ENCODE data around the gene EPB41L1. TPM values are rescaled to one million over a fixed set of nuclear protein-coding genes. Genes with fewer than 3 reads are reported as not detected.

Gene EPB41L1
- total RNA-seq, 4 donors from 2014 or later, result 9.0 to 33.5 (median 20.4) TPM

GRCh38 chr20:36150489-36150846, 4.1 kb upstream of the EPB41L1 start:
- TF ChIP-seq, protein P1, sequence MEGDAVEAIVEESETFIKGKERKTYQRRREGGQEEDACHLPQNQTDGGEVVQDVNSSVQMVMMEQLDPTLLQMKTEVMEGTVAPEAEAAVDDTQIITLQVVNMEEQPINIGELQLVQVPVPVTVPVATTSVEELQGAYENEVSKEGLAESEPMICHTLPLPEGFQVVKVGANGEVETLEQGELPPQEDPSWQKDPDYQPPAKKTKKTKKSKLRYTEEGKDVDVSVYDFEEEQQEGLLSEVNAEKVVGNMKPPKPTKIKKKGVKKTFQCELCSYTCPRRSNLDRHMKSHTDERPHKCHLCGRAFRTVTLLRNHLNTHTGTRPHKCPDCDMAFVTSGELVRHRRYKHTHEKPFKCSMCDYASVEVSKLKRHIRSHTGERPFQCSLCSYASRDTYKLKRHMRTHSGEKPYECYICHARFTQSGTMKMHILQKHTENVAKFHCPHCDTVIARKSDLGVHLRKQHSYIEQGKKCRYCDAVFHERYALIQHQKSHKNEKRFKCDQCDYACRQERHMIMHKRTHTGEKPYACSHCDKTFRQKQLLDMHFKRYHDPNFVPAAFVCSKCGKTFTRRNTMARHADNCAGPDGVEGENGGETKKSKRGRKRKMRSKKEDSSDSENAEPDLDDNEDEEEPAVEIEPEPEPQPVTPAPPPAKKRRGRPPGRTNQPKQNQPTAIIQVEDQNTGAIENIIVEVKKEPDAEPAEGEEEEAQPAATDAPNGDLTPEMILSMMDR (IDR thresholded peaks at IDR 0.05), result no peak
- no peak for TF ChIP-seq POLR2A (IDR thresholded peaks at IDR 0.05)
- intact Hi-C loops (cut with DNase I; ENCODE audit: low total_unique reads), result no loop called here
- no peak for DNase-seq (ENCODE audit: low spot score in 2 of 2)
- WGBS, 2 donors, result 87 to 96% methylated on average over 3 of the region's 3 CpGs
- H3K4me3 ChIP-seq (ENCODE audit: low read depth, poor library complexity, severe bottlenecking), result no peak overlapping the region

DNA sequence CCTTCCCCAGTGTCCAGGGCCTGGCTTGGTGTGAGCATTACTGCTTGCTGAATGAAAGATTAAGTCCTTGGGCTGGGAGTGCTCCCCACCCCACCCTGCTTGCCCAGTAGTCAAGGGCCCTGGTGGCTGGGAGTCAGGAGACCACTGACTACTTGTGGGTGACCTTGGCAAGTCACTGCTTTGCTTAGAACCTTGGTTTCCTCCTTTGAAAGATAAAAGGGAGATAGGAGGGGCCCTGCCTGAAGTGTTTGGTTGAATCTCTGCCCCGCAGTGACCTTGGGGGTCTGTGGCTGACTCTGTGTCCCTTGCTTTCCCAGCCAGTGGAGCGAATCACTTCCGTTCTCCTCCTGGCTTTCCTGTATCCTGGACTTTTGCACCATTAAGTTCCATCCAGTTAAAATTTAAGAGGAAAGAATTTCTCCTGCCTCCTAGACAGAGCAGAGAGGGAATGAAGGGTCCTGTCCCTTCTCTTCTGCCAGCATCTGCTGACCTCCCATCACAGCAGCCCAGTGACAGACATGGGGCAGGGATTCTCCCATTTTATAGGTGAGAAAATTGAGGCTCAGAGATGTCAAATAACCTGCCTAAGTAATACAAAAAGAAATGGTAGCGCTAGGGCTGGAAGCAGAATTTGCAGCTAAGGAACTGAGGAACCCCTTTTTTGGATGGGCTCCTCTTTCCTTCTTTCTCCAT, 3.5 kb upstream of the EPB41L1 start:
- no peak for TF ChIP-seq POLR2A (IDR thresholded peaks at IDR 0.05)
- TF ChIP-seq, protein P1 (IDR thresholded peaks at IDR 0.05), result no peak
- WGBS, 2 donors, result 87 to 96% methylated on average over 4 of the region's 4 CpGs

GRCh38 chr20:36152261-36152660, 2.3 kb upstream of the EPB41L1 start:
- no peak overlapping the region for H3K4me3 ChIP-seq (ENCODE audit: low read depth, poor library complexity, severe bottlenecking)
- 31 to 43% methylated on average over 4 of the region's 4 CpGs for whole genome bisulfite sequencing, 2 donors
- intact Hi-C loops (cut with DNase I; ENCODE audit: low total_unique reads), result no loop called here
- no peak for DNase-seq (ENCODE audit: low spot score in 2 of 2)
- TF ChIP-seq, protein P1 (IDR thresholded peaks at IDR 0.05), result no peak
- TF ChIP-seq POLR2A (IDR thresholded peaks at IDR 0.05), result no peak

More for the DNA sequence above, 3.5 kb upstream of the EPB41L1 start:
- intact Hi-C loops (cut with DNase I; ENCODE audit: low total_unique reads), result no loop called here
- H3K4me3 ChIP-seq (ENCODE audit: low read depth, poor library complexity, severe bottlenecking), result no peak overlapping the region
- DNase-seq (ENCODE audit: low spot score in 2 of 2), result no peak

GRCh38 chr20:36153204-36153603, 1.3 kb upstream of the EPB41L1 start:
- DNase-seq (ENCODE audit: low spot score in 2 of 2), result no peak
- no peak for TF ChIP-seq POLR2A (IDR thresholded peaks at IDR 0.05)
- TF ChIP-seq, protein P1 (IDR thresholded peaks at IDR 0.05), result no peak
- WGBS, 2 donors, result 83 to 84% methylated on average over 4 of the region's 4 CpGs
- H3K4me3 ChIP-seq (ENCODE audit: low read depth, poor library complexity, severe bottlenecking), result no peak overlapping the region
- intact Hi-C loops (cut with DNase I; ENCODE audit: low total_unique reads), result no loop called here

DNA sequence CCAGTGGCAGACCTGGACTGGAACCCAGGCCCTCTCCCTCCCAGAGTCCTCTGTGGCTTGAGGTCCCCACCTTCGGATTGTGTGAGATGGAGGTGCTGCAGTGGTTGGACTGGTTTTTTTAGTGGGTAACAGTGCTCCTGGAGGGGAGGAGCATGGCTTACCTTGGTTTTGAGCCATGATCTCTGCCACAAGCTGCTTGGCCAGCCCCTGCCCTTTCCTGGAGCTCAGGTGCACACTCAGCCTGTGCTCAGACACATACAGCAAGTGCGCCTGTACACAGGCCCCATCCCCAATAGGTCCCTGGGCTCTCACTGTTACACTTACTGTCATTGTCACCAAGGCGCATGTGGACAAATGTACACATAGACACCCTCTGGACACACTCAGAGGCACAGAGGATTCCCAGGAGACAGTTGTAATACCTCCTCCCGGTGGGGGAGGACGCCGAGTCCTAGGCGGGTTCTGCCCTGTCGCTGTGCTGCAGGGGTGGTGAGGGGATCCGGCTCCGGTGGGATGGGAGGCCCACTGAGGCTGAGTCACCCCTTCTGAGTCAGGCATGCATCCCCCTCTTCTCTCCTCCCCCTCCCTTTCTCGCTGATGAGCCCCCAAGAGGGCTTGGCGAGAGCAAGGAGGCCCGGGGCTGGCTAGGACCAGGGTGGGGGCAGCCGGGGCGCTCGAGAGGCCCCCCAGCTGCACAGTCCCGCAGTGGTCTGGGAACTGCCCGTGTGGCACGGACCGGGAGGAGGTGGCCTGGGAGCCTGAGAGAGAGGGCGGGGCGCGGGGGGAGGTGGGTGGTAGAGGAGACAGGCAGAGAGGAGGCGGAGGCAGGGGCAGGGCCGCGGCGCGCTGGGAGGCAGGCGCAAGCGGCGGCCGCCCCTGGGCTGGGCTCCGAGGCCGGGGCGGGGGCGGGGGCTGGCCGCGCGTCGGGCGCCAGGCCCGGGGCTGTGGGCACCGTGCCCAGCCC, 522 bp upstream of the EPB41L1 start:
- H3K4me3 ChIP-seq (ENCODE audit: low read depth, poor library complexity, severe bottlenecking), result peak overlapping the region; percentile 36
- WGBS, 2 donors, result 12 to 15% methylated on average over 14 to 19 of the region's 43 CpGs
- intact Hi-C loops (cut with DNase I; ENCODE audit: low total_unique reads), result no loop called here
- peak; percentile 69 to 95 for DNase-seq (ENCODE audit: low spot score in 2 of 2)
- TF ChIP-seq POLR2A (IDR thresholded peaks at IDR 0.05), result no peak
- TF ChIP-seq, protein P1 (IDR thresholded peaks at IDR 0.05), result no peak

Measured in lower leg skin (tissue), 4 donors.